ENCODE results near the gene MYOCOS.

DNA sequence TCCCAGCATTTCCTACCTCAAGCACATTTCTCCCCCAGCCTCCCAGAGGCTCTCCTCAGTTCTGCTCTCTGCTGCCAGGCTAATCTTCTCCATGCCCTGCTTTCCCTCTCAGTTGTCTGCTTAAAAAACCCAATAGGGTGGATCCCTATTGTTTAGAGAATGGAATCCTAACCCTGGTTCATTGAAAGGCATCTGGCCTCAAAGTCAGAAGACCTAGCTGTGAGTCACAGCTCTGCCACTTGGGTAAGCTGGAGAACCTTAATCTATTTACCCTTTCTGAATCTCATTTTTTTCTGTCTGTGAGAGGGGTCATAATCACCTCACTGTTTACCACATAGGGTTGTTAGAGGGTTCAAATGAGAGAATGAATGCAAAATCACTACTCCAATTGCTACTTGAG lies 42.9 kb downstream of the MYOCOS start:
- TF ChIP-seq, protein P1, sequence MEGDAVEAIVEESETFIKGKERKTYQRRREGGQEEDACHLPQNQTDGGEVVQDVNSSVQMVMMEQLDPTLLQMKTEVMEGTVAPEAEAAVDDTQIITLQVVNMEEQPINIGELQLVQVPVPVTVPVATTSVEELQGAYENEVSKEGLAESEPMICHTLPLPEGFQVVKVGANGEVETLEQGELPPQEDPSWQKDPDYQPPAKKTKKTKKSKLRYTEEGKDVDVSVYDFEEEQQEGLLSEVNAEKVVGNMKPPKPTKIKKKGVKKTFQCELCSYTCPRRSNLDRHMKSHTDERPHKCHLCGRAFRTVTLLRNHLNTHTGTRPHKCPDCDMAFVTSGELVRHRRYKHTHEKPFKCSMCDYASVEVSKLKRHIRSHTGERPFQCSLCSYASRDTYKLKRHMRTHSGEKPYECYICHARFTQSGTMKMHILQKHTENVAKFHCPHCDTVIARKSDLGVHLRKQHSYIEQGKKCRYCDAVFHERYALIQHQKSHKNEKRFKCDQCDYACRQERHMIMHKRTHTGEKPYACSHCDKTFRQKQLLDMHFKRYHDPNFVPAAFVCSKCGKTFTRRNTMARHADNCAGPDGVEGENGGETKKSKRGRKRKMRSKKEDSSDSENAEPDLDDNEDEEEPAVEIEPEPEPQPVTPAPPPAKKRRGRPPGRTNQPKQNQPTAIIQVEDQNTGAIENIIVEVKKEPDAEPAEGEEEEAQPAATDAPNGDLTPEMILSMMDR (IDR thresholded peaks at IDR 0.05 in 2 of 3, conservative IDR thresholded peaks at IDR 0.05 in 1 of 3; ENCODE audit: borderline replicate concordance in 1 of 3, insufficient read depth in 1 of 3, low read depth in 2 of 3, low read length in 2 of 3), result no peak
- TF ChIP-seq, protein P2, sequence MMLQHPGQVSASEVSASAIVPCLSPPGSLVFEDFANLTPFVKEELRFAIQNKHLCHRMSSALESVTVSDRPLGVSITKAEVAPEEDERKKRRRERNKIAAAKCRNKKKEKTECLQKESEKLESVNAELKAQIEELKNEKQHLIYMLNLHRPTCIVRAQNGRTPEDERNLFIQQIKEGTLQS (IDR thresholded peaks at IDR 0.05), result no peak
- TF ChIP-seq POLR2AphosphoS5 (IDR thresholded peaks at IDR 0.05; ENCODE audit: low read depth, low read length) (no peak), EGR1 (IDR thresholded peaks at IDR 0.05; ENCODE audit: low read depth) (no peak), EZH2 (IDR thresholded peaks at IDR 0.05) (no peak), POLR2A (IDR thresholded peaks at IDR 0.05; ENCODE audit: borderline replicate concordance, extremely low read depth, insufficient read depth, insufficient read length) (no peak)
